ENCODE data around the gene CRYBG2. TPM values are rescaled to one million over a fixed set of nuclear protein-coding genes. Genes with fewer than 3 reads are reported as not detected.
"Not testable (repeated sequence)": the region's sequence is repeated elsewhere in the genome, so short reads cannot be mapped to it uniquely, and the experiment has no call there.

CRYBG2 gene
- total RNA-seq, 1 donor from 2014 or later, result 2.1 TPM

GRCh38 chr1:26338670-26339069 is 15.3 kb downstream of the CRYBG2 start:
- DNase-seq (no peak), ATAC-seq (no peak)
- TF ChIP-seq CTCF (IDR thresholded peaks at IDR 0.05), result no peak
- Histone ChIP-seq H3K9me3 (no peaks in the 10 kb centered on the region), H3K4me3 (no peak overlapping the region), H3K4me1 (peaks cover 18% of the 10 kb centered on the region), H3K27me3 (ENCODE audit: low read depth) (peaks cover 10% of the 10 kb centered on the region), H3K36me3 (no peaks in the 10 kb centered on the region), H3K27ac (no peak overlapping the region)
- intact Hi-C loops (cut with DNase I), result no loop called here

DNA sequence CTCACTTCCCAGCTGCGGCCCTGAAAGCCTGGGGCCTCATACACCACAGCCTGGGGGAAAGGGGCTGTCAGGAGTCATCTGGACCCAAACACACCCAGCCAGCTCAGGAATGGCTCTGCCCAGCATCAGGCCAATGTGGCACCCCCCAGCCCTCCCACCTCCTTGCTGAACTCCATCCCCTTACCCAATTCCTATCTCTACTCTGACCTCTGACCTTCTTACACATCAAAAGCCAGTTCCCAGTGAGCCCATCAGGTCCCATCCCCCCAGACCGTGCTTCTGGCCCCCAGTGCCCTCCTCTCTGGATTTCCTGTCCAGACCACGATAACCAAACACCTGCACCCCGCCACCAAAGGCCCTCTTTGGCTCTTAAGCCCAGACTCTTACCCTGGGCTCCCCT is 16.3 kb downstream of the CRYBG2 start:
- H3K27ac ChIP-seq, result no peak overlapping the region
- H3K4me3 ChIP-seq, result no peak overlapping the region
- no peaks in the 10 kb centered on the region for H3K36me3 ChIP-seq
- H3K4me1 ChIP-seq, result peaks cover 18% of the 10 kb centered on the region
- intact Hi-C loops (cut with DNase I), result no loop called here
- no peak for ATAC-seq
- H3K27me3 ChIP-seq (ENCODE audit: low read depth), result peaks cover 10% of the 10 kb centered on the region
- H3K9me3 ChIP-seq, result no peaks in the 10 kb centered on the region
- no peak for DNase-seq
- TF ChIP-seq CTCF (IDR thresholded peaks at IDR 0.05), result no peak

DNA sequence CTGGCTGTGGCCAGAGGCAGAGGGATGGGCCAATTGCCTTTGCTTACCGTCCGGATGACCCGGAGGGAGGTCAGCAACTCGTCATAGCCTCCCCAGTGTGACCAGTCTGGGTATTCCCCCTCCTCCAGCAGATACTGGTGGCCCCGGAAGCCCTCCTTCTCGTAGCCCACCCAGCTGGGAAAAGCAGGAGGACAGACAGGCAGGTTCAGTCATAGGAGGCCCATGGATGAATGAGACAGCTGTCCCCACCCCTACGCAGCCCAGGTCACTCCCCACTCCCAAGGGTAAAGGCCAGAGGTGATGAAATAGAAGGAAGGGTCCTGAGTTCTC is 16.8 kb downstream of the CRYBG2 start:
- H3K36me3 ChIP-seq, result no peaks in the 10 kb centered on the region
- no peaks in the 10 kb centered on the region for H3K9me3 ChIP-seq
- DNase-seq (no peak), ATAC-seq (no peak)
- peaks cover 18% of the 10 kb centered on the region for H3K4me1 ChIP-seq
- H3K4me3 ChIP-seq, result no peak overlapping the region
- peaks cover 10% of the 10 kb centered on the region for H3K27me3 ChIP-seq (ENCODE audit: low read depth)
- intact Hi-C loops (cut with DNase I), result no loop called here
- no peak for TF ChIP-seq CTCF (IDR thresholded peaks at IDR 0.05)
- no peak overlapping the region for H3K27ac ChIP-seq

DNA sequence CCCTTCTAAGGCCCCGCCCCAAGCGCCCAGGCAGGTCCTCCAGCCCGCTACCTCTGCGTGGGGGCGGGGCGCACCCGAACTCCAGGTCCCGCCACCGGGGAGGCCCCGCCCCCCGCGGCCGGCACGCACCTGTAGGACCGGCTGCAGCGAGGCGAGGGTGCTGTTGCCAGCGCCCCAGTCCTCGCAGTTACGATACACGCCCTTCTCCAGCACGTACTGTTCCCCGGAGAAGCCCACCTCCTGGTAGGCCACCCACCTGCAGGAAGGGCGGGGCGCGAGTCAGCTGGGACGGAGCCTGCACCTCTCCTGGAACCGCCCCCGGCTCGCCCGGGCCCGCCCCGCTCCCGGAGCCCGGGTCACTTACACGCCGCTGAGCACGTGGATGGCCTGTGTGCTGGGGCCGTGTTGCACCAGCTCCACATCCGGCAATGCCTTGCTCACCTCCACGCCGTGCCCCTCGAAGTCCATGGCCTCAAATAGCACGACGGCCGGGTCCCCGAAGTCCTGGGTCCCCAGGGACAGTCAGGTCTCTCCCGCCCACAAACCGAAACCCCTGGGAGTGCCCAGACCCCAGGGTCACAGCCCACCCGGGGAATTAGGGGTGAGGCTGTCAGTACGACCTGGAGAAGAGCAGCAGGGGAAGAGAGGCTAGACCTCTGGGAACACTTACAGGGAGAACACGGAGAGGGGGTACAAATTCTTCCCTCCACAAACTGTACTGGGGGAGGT is 17.3 kb downstream of the CRYBG2 start:
- ATAC-seq, result peak; percentile 98
- Histone ChIP-seq H3K4me1 (peaks cover 18% of the 10 kb centered on the region), H3K9me3 (no peaks in the 10 kb centered on the region), H3K27ac (no peak overlapping the region), H3K36me3 (no peaks in the 10 kb centered on the region), H3K27me3 (ENCODE audit: low read depth) (peaks cover 10% of the 10 kb centered on the region), H3K4me3 (peak overlapping the region; percentile 61)
- peak; percentile 93 for DNase-seq
- intact Hi-C loops (cut with DNase I), result no loop called here
- no peak for TF ChIP-seq CTCF (IDR thresholded peaks at IDR 0.05)

DNA sequence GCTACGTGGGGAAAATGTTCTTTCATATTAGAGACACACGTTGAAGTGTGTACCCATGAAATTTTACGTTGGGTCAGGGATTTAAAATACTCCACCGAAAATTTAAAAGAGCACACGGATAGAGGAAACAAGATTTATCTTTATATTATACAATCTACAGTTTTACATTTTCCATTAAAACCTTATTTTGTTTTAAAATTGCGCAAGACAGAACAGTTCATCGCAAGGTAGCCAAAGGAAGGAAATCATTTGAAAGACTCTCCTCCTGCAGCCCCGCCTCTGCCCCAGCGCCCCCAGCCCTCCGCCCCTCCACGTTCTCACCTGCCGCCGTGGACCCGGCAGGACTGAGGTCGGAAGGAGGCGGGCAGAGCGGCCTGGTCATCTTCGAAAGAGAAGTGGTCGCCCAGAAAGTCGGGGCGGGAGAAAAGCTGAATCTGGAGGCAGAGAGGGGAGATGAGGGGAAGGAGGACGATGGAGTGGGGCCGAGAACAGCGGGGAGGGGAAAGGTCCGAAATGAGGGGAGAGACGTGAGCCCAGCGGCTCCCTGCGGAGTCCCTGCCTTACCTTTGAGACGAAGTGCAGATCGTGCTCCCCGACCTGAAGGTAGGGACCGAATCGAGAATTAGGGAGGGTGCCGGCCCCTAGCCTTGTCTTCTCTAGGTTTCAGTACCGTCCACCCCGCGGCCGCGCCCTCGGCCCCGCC is 18.0 kb downstream of the CRYBG2 start:
- H3K27ac ChIP-seq, result no peak overlapping the region
- H3K9me3 ChIP-seq, result no peaks in the 10 kb centered on the region
- peak in 1 of 2 donors; percentile 32 for ATAC-seq
- TF ChIP-seq CTCF (IDR thresholded peaks at IDR 0.05), result no peak
- H3K36me3 ChIP-seq, result no peaks in the 10 kb centered on the region
- intact Hi-C loops (cut with DNase I), result no loop called here
- DNase-seq, result no peak
- peaks cover 18% of the 10 kb centered on the region for H3K4me1 ChIP-seq
- H3K27me3 ChIP-seq (ENCODE audit: low read depth), result peaks cover 10% of the 10 kb centered on the region
- H3K4me3 ChIP-seq, result peak overlapping the region; percentile 61

DNA sequence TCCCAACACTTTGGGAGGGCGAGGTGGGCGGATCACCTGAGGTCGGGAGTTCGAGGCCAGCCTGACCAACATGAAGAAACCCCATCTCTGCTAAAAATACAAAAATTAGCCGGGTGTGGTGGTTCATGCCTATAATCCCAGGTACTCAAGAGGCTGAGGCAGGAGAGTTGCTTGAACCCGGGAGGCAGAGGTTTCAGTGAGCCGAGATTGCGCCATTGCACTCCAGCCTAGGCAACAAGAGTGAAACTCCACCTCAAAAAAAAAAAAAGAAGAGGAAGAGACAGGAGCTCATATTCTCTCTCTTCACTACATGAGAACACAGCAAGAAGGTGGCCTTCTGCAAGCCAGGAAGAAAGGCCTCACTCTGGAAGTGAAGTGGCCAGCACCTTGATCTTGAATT is 20.6 kb downstream of the CRYBG2 start:
- peaks cover 18% of the 10 kb centered on the region for H3K4me1 ChIP-seq
- ATAC-seq; DNase-seq; H3K4me3 ChIP-seq; H3K9me3 ChIP-seq; H3K36me3 ChIP-seq; H3K27ac ChIP-seq; intact Hi-C loops (cut with DNase I); H3K27me3 ChIP-seq (ENCODE audit: low read depth): not testable (repeated sequence)
